Endothelial cell of hepatic sinusoid (primary cell): Measurements from ENCODE around the gene HNMT.
"Not testable (repeated sequence)": the region's sequence is repeated elsewhere in the genome, so short reads cannot be mapped to it uniquely, and the experiment has no call there.

Source experiments
- in situ Hi-C: cut with HindIII; loops from 2 replicates; pipeline ENCODE4 v1.10.0; 2017; ENCODE audit warnings: low sequenced_read_pairs

The HNMT gene

GRCh38 chr2:137973280-137973679, 9.0 kb downstream of the HNMT start:
- in situ Hi-C loops: no loop called here

GRCh38 chr2:137975280-137976271, 11.3 kb downstream of the HNMT start:
- in situ Hi-C loops: no loop called here

GRCh38 chr2:137976274-137976673, 12.0 kb downstream of the HNMT start:
- in situ Hi-C loops: no loop called here

GRCh38 chr2:137977790-137978189, 13.5 kb downstream of the HNMT start:
- in situ Hi-C loops: no loop called here

GRCh38 chr2:137980459-137980858, 16.2 kb downstream of the HNMT start:
- in situ Hi-C loops: no loop called here

- in situ Hi-C loops: no loop called here
These were observed 16.9 kb downstream of the HNMT start for GRCh38 chr2:137981112-137981656.

- in situ Hi-C loops: no loop called here
These were observed 19.3 kb downstream of the HNMT start for GRCh38 chr2:137983581-137983980.

GRCh38 chr2:137986268-137986667, 22.0 kb downstream of the HNMT start:
- in situ Hi-C loops: no loop called here

GRCh38 chr2:137987011-137987410, 22.7 kb downstream of the HNMT start:
- in situ Hi-C loops: no loop called here

GRCh38 chr2:137991078-137991477, 26.8 kb downstream of the HNMT start:
- in situ Hi-C loops: no loop called here

- in situ Hi-C loops: no loop called here
These were observed 27.9 kb downstream of the HNMT start for GRCh38 chr2:137992039-137992646.

- in situ Hi-C loops: not testable (repeated sequence)
These were observed 29.6 kb downstream of the HNMT start for GRCh38 chr2:137993715-137994476.

- in situ Hi-C loops: not testable (repeated sequence)
These were observed 31.1 kb downstream of the HNMT start for GRCh38 chr2:137995368-137995767.

- in situ Hi-C loops: not testable (repeated sequence)
These were observed 31.9 kb downstream of the HNMT start for GRCh38 chr2:137996158-137996557.

GRCh38 chr2:137997733-137998132, 33.5 kb downstream of the HNMT start:
- in situ Hi-C loops: no loop called here

- in situ Hi-C loops: no loop called here
These were observed 34.2 kb downstream of the HNMT start for GRCh38 chr2:137998503-137998902.

GRCh38 chr2:137999273-137999672, 35.0 kb downstream of the HNMT start:
- in situ Hi-C loops: no loop called here

GRCh38 chr2:138000009-138000408, 35.7 kb downstream of the HNMT start:
- in situ Hi-C loops: no loop called here

GRCh38 chr2:138000796-138001195, 36.5 kb downstream of the HNMT start:
- in situ Hi-C loops: no loop called here

- in situ Hi-C loops: no loop called here
These were observed 39.1 kb downstream of the HNMT start for GRCh38 chr2:138003411-138003810.

GRCh38 chr2:138007431-138007830, 43.2 kb downstream of the HNMT start:
- in situ Hi-C loops: no loop called here
